GM18520 (cell line): Measurements from ENCODE around the gene FOXO1.
"Not testable (repeated sequence)": the region's sequence is repeated elsewhere in the genome, so short reads cannot be mapped to it uniquely, and the experiment has no call there.

Source experiments
- ATAC-seq: cut with Tn5 transposase; IDR thresholded peaks from one replicate; pipeline ENCODE4 v1.9.1; 2021; ENCODE audit not compliant: unreplicated experiment

FOXO1 gene

DNA sequence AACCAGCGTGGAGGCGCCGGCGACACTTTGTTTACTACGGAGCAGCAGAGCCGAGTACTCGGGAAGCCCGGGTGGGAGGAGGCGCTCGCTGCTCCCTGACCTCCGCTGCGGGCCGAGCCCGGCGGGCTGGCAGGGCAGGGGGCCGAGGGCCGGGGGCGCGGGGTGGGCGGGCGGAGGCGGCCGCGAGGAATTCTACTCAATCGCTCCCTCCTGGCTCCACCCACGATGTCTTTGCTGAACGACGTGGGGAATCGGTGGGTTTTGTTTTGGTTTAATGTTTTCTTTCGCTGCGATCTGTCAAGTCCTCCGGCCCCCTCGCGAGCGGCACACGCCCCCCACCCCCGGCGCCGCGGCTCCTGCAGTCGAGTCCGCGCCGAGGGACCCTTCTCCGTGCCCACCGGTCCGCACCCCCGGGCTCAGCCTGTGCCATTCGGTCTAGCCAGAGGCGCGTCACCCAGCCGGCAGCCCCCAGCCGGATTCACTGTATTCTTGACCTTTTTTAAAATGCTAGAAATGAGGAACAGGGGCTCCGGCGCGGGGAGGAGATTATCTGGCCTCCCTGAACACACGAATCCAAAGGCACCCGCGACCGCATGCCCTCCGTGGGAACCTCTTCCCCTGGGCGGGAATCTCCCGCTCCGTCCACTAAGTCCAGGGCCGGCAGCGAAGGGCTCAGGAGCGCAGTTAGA is 636 bp upstream of the FOXO1 start:
- ATAC-seq: no peak

- peak; percentile 5 for ATAC-seq
Observed at GRCh38 chr13:40665126-40666044, 1.1 kb downstream of the FOXO1 start.

GRCh38 chr13:40664350-40665125 is 1.9 kb downstream of the FOXO1 start:
- ATAC-seq: peak; percentile 16

GRCh38 chr13:40664100-40664349 is 2.4 kb downstream of the FOXO1 start:
- ATAC-seq: not testable (repeated sequence)

GRCh38 chr13:40662866-40663265 is 3.6 kb downstream of the FOXO1 start:
- ATAC-seq: peak; percentile 29

DNA sequence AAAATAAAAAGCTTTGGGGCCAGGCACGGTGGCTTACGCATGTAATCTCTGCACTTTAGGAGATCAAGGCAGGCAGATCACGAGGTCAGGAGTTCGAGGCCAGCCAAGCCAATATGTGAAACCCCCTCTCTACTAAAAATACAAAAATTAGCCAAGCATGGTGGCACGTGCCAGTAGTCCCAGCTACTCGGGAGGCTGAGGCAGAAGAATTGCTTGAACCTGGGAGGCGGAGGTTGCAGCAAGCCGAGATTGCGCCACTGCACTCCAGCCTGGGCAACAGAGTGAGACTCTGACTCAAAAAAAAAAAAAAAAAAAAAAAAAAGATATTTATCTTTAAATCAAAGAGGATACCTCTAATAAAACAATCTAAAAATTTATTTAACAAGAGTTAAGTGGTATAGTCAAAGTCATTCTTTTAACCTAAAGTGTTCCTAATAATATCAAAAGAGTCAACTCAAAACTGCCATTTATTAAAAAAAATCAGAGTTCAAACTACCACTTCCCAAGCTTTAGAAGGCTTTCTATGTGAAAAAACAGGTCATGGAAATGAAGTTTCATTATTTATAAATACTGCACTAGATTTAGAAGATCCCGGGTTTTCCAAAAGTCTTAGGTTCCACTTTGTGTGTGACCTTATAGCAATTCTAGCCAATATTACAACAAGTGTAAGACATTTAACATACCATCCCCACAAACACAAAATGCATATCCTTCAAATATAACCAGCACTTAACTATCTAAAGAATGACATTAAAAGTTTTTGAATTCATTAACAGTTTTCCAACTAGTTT is 4.4 kb downstream of the FOXO1 start:
- no peak for ATAC-seq

- ATAC-seq: no peak
Observed at GRCh38 chr13:40660692-40661091, 5.7 kb downstream of the FOXO1 start.

DNA sequence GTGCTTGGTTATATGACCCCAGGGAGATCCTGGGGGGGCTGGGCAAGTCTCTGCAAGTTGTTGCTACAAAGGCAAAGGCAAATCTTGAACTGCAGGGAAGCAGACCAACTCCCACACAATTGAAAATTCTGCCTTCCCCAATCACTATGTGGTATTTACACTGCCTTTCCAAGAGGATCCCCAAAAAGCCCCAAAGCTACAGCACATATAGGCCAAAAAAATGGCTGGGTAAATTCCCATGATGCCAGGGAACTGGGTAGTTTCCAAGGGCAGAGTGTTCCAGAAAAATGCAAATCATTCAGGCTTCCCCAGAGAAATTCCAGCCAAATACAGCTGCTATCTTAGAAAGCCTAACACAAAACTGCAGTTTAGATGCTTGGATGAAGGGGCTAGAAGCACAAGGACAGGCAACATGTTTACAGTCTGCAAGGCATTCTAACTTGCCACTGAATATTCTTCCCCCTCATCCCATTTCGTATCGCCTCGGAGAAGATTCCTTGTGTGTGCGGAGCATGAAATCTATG is 6.2 kb downstream of the FOXO1 start:
- no peak for ATAC-seq

DNA sequence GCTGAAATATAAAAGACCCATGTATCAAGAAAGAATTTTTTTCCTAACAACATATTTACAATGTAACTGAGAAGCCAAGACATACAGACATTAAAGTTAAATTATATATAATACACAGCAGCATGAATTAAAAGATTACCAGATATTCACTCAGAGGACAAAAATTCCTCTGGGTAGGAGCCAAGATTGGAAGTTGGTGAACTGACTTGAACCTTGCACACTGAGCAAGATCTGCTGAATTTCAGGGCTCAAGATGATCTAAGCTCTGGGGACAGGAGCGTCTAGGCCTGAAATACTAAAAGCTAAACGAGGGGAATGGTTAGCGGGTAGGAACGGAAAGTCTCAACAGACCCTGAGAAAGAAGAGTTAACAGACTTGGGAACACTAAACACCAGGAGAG is 8.5 kb downstream of the FOXO1 start:
- no peak for ATAC-seq

- ATAC-seq: no peak
Observed at GRCh38 chr13:40657307-40657706, 9.1 kb downstream of the FOXO1 start.

DNA sequence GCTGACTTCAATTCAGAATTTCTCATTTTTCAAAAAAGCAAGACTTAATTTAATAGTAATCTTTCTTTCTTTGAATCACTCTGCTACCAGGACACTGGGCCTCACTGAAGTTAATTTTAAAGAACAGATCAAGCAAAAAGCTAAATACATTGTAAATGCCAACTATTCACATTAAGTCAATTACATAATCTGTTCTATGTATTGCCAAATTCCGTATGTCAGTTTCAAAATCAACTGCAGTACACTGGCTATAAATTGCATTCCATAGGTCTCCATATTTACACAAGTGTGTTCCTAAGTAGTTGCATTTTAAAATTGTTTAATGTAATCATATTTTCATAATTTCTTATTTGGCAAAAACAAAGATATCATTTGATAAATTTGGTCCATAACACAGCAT is 10.1 kb downstream of the FOXO1 start:
- no peak for ATAC-seq

GRCh38 chr13:40653527-40654318 is 12.7 kb downstream of the FOXO1 start:
- ATAC-seq: no peak

DNA sequence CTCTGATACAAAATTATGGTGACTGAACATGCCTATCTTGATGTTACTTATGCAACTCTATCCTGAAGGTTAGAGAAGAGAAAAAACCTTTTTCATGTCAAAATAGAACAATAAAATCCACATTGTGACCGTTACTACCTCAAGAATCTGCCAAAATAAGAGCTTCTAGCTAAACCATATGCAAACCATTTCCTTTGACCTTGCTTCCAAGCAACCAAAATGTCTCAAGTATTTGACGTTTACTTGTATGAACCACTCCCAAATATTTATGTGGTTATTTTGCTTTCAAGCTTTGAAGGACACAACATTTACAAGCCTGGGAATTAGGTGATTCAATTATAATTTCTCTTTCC is 13.9 kb downstream of the FOXO1 start:
- ATAC-seq: peak; percentile 30

- ATAC-seq: peak; percentile 41
Observed at GRCh38 chr13:40651866-40652587, 14.4 kb downstream of the FOXO1 start.

- no peak for ATAC-seq
Observed at GRCh38 chr13:40648841-40649240, 17.6 kb downstream of the FOXO1 start.

DNA sequence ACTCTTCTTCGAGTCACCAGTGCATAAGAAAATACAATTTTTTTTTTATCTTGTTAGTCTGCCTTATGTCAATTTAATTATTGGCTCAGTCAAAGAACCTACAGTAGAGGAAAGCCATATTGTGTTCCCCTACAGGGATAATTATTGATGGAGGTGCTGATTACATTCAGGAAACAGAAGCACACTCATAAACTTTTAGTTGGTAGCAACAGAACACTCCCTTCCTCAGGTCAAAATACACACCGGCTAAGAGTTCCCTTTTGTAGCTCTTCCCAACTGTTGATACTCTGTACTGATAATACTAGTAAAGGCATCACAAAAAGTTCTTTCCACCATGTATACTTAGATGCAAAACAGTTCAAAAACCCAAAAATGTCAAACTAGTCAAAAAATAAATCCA is 18.4 kb downstream of the FOXO1 start:
- ATAC-seq: no peak

DNA sequence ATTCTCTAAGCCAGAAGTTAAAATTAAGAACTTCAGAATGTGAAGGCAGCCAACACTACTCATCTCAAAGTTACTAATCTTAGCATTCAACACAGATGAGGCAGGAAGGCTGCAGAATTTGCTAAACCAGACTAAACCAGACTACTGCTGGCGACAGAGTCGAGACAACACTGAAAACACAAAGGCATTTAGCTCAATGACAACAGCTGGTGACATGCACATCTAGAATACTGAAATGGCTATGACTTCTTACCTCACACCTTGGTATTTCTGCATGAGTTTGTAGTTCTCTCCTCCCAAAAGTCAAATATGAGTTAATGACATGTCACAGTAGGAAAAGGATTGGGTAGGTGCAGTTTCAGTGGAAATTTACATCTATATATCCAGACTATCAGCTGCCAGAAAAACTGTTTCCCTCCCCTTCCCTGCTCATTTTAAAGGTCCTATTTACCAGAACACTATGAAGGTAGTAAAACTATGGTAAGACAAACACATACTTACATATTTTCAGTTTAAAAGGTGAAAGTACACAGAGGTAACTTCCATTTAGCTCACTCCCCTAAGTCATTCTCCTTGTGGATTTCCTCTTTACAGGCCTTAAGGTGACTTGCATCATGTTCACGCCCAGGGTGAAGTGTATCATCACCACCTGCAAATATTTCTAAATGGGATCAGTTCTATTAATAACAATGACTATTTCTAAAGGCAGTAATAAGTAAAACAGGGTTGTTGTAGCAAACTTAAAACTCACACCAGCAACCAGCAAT is 21.4 kb downstream of the FOXO1 start:
- ATAC-seq: no peak

DNA sequence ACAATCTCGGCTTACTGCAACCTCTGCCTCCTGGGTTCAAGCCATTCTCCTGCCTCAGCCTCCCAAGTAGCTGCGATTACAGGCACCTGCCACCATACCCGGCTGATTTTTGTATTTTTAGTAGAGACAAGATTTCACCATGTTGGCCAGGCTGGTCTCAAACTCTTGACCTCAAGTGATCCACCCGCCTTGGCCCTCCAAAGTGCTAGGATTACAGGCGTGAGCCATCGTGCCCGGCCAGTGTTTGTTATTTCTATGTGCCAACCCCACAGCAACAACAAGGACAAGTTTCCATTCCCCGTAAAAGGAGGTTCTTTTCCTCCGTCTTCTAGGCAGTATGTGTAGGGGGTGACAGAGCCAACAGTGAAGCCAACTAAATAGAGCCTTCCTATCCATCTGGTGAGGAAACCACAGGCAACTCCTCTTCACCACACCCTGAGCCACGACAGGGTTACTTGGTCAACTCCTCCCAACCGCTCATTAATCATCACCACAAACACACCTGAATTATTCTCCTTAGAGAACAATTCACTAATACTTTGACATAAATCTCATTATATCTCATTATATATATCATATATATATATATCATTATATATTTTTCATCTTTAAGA is 25.5 kb downstream of the FOXO1 start:
- ATAC-seq: no peak
